GM08714 (cell line): ENCODE results near the gene MAGEA3.
"Not testable (repeated sequence)": the region's sequence is repeated elsewhere in the genome, so short reads cannot be mapped to it uniquely, and the experiment has no call there.

ENCODE experiments used
- H3K4me3 ChIP-seq: fragments of 200-500 bp; sonication (Bioruptor generic); 2 replicates; pipeline ENCODE4 v1.5.1; 2014; ENCODE audit warnings: mild to moderate bottlenecking, low read length, inconsistent platforms
- ZNF274 ChIP-seq: IDR thresholded peaks from 2 replicates; pipeline ENCODE4 v1.6.1; 2012; ENCODE audit warnings: mild to moderate bottlenecking, low read depth, low read length

MAGEA3 gene

GRCh38 chrX:152725409-152725808 lies 26.8 kb downstream of the MAGEA3 start:
- no peak overlapping the region for H3K4me3 ChIP-seq
- TF ChIP-seq ZNF274: no peak

- no peak for TF ChIP-seq ZNF274
- H3K4me3 ChIP-seq: no peak within 1 kb of the TSS
Measured at GRCh38 chrX:152733261-152733975, 34.8 kb downstream of the MAGEA3 start, which contains the start of the genes CSAG1 and MAGEA12. TSS of gene CSAG1 (minus strand) at chrX:152733721. CDS start at chrX:152732460, 1,261 bp downstream. TSS of gene MAGEA12 (plus strand) at chrX:152733757. CDS start at chrX:152736162, 2,405 bp downstream.

GRCh38 chrX:152734143-152734858 lies 35.7 kb downstream of the MAGEA3 start:
- H3K4me3 ChIP-seq: not testable (repeated sequence)

DNA sequence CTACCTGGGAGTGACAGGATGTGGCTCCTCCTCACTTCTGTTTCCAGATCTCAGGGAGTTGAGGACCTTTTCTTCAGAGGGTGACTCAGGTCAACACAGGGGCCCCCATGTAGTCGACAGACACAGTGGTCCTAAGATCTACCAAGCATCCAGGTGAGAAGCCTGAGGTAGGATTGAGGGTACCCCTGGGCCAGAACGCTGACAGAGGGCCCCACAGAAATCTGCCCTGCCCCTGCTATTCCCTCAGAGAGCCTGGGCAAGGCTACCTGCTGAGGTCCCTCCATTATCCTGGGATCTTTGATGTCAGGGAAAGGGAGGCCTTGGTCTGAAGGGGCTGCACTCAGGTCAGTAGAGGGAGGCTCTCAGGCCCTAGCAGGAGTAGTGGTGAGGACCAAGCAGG lies 36.5 kb downstream of the MAGEA3 start:
- no peak for TF ChIP-seq ZNF274
- H3K4me3 ChIP-seq: no peak overlapping the region

DNA sequence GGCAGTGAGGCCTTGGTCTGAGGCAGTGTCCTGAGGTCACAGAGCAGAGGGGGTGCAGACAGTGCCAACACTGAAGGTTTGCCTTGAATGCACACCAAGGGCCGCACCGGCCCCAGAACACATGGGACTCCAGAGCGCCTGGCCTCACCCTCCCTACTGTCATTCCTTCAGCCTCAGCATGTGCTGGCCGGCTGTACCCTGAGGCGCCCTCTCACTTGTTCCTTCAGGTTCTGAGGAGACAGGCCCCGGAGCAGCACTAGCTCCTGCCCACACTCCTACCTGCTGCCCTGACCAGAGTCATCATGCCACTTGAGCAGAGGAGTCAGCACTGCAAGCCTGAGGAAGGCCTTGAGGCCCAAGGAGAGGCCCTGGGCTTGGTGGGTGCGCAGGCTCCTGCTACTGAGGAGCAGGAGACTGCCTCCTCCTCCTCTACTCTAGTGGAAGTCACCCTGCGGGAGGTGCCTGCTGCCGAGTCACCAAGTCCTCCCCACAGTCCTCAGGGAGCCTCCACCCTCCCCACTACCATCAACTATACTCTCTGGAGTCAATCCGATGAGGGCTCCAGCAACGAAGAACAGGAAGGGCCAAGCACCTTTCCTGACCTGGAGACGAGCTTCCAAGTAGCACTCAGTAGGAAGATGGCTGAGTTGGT lies 37.4 kb downstream of the MAGEA3 start:
- no peak overlapping the region for H3K4me3 ChIP-seq
- no peak for TF ChIP-seq ZNF274

GRCh38 chrX:152736528-152736927 lies 37.9 kb downstream of the MAGEA3 start:
- H3K4me3 ChIP-seq: not testable (repeated sequence)

DNA sequence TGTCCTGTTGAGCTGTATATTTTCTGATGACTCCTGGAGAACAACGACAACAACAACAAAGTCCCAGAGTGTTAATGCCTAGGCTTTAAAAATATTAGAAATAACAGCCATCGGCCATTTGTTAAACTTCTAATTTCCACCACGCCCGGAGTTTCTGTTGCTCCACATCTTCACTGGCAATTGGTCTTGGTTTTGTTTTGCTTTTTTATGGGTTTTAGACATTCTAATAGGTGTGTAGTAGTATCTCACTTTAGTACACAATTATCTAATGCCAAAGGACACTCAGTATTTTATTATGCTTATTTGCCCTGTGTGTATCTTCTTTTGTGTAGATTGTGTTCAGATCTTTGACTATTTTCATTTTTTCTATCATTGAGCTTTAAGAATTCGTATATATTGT lies 40.0 kb downstream of the MAGEA3 start:
- no peak for TF ChIP-seq ZNF274
- H3K4me3 ChIP-seq: no peak overlapping the region
